GM19463 (cell line): ENCODE results near the gene PRRT4.
A peak's percentile ranks its signal among the peaks of the same experiment; 100 is the strongest.

Source experiments
- ATAC-seq: cut with Tn5 transposase; IDR thresholded peaks from one replicate; pipeline ENCODE4 v1.9.1; 2021; ENCODE audit warnings: mild to moderate bottlenecking, moderate library complexity; ENCODE audit not compliant: unreplicated experiment

PRRT4 gene

GRCh38 chr7:128396357-128396756 is 34.9 kb upstream of the PRRT4 start:
- ATAC-seq: no peak

DNA sequence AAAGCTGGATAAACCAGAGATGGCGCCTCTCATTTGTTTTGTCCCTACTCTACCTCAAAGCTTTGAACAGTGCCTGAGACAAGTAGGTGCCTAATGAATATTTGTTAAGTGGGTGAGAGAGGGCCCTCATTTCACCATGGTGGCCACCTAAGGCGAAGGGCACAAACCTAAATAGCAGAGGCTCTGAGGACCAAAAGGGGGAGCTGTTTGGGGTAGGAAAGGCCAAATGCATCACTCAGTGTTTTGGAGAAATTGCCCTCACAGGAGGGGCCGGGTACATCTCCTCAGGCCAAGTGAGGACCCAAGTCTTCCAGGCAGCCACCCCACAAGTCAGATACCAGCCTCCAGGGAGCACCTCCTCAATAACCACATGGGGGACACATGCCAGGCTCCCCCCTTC is 34.3 kb upstream of the PRRT4 start:
- no peak for ATAC-seq

- ATAC-seq: no peak
Observed at GRCh38 chr7:128394904-128395496, 33.5 kb upstream of the PRRT4 start.

GRCh38 chr7:128393526-128394330 is 32.2 kb upstream of the PRRT4 start:
- ATAC-seq: no peak

DNA sequence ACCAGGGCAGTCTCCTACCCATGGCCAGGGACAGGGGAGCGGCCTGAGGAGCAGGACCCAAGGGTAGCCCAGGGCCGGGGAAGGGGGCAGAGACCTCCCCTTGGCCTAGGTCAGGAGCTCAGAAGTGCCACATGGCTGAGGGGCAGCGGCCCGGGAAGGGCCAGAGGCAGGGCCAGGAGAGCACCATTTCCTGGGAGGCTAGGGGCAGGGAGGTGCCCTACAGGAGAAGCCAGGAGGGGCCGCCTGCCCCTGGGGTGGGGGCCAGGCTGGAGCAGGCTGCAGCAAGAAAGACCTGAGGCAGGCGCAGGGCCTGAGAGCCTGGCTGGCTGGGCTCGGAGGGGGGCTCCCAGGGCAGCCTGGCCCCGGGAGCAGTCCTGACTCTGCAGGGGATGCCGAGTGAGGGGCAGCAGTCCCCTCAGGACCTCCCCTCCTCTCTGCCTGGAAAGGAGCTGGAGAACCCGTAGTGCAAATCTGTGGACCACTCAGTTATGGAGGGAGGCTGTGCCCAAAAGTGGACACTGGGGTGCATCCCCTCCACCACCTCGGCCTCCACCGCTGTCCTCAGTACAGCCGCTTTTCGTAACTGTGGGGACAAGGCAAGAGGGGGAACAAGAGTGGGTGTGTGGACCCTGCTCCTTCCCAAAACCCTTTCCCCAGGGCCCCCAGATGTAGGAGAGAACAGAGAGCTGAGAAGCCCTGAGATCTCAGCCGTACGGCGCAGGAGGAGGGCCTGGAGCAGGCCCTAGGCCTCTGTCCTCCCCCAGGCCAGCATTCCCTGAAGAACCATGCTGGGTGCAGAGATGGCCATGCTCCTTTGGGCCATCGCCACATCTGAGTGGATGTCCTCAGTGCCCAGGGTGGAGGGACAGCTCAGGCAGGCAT is 31.2 kb upstream of the PRRT4 start:
- ATAC-seq: no peak

DNA sequence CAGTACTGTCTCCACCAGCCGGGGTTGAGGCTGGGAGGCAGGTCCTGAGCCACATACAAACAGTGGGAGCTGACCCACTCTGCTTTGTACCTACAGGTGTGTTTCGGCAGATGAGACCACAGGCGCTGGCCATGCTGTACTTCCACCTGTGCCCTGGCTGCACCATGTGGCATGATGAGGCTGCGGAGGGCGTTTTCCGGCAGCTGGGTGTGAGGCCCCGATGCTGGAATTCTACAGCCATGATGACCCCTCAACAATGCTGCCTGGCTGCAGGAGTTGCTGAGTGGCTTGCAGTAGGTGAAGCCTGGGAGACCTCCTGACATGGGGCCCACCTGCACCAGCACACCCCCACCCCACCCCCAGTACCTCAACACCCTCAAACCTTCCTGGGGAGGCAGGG is 30.3 kb upstream of the PRRT4 start:
- no peak for ATAC-seq

- no peak for ATAC-seq
Observed at GRCh38 chr7:128390871-128391565, 29.5 kb upstream of the PRRT4 start.

GRCh38 chr7:128389618-128390329 is 28.3 kb upstream of the PRRT4 start:
- no peak for ATAC-seq

DNA sequence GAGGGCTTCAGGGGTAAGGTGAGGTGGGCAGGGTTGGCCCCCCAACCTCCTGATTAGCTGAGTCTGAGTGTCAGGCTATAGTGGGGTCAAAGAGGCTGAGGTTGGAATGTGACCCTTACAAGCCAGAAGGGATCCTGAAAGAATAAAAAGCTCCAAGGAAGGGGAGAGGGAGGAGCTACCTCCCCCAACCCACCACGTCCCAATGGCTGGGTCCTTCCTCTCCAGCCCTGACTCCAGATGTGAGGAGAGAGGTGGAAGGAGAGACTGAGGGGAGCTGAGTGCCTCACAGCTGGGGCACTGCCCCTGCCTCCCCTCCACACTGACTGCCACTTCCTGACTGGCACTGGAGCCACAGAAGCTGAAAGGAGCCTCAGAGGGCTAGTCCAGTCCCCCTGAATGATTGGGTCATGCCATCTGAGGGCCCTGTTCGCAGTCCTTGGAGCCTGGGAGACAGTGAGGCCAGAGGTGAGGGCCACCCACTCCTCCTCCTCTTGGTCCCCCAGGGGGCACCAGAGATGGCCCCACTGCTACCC is 27.7 kb upstream of the PRRT4 start:
- ATAC-seq: no peak

DNA sequence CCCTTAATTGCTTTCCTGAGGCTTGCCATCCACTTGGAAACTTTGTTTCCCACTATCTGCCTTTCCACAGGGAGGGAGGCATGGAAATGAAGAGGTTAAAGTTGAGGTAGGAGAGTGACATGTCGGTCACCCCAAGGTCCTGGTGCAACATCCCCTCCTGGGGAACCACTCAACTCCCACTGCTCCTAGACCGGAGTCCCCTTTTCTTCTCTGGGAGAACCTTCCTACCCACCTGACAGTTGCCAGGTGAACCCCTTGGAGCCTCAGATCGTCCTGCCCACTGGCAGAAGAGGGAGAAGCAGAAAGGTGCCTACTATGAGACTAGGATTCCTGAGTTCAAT is 26.6 kb upstream of the PRRT4 start:
- no peak for ATAC-seq

- ATAC-seq: peak; percentile 87
Observed at GRCh38 chr7:128387216-128388144, 26.0 kb upstream of the PRRT4 start.

- ATAC-seq: no peak
Observed at GRCh38 chr7:128385988-128386925, 24.8 kb upstream of the PRRT4 start.

DNA sequence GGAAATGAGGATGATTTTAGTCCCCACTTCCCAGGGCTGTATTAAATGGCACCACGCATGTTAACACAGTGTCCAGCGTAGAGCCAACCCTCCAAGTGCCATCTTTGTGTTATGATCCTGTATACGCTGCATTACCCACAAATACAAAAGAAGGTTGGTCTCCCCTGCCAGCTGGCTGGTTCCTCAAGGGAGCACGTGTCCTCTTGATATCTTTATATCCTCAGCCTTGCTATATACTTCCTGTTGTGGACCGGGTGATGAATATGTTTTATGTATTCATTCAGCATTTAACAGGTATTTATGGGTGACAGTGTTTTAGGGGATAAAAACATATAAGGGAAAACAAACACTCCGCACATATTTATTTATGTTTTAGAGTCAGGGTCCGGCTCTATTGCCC is 23.2 kb upstream of the PRRT4 start:
- ATAC-seq: no peak

- ATAC-seq: no peak
Observed at GRCh38 chr7:128383776-128384175, 22.3 kb upstream of the PRRT4 start.

GRCh38 chr7:128381161-128381821 is 19.8 kb upstream of the PRRT4 start:
- ATAC-seq: no peak

DNA sequence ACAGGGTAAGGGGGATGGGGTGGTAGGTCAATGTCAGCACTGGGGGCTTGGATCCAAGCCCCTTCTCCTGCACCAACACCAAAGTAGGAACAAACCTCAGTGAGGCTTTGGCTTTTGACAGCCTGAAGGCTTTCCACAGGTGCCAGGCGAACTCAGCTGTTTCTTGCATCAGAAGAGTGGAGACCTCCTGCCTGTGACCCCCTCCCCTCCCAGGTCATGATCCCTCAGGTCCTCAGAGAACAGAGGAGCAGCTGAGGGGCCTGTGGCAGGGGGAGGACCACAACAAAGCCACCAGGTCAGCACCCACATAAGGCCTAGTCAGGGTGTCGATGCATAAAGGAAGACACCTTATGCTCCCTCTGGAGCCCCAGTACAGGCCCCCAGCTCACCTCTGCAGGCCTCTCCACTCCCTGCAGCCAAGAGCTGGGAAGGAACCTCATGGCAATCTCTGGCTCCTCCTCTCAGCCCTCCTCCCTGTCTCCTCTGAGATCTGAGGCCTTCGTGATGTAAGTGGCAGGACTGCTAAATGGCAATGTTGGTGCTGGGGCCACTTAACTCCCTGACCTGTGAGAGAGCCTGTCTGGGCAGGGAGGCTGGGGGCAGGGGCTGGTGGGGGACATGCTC is 19.1 kb upstream of the PRRT4 start:
- no peak for ATAC-seq

DNA sequence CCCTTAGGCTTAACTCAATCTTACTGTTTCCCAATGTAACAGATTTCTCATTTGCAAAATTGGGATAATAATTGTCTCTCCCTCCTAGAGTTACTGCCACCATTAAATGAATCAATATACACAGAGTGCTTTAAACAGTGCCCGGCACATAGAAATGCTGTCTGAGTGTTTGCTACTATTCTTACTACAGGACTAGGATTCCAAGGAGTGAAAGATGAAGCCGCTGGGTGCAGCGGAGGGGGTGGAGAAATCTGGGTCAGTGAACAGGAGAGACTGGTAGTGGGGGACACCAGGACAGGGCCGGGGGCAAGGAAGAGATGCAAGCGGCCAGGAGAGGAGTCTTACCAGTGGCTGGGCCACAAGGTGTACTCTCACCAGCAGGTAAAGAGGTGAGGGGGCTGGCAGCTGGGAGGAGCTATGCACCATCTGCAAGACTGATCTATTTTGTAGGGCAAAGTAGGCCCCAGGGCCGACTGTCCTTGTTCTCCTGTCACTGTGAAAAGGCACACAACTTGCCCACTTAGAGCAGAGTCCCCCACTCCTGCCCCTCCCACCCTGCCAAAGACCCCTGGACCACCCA is 18.5 kb upstream of the PRRT4 start:
- ATAC-seq: no peak
